Spleen (tissue), 11 donors: ENCODE measurements around the gene CPNE6. TPM values are rescaled to one million over a fixed set of nuclear protein-coding genes. Genes with fewer than 3 reads are reported as not detected.

ENCODE experiments used
- DNase-seq: peaks from one replicate; pipeline ENCODE4 v3.0.0-alpha.2; 2020
- H3K27ac ChIP-seq, 8 donors: fragments of 200-600 bp; sonication (generic) in 7 of 8; 1 replicate in 4 of 8; 2 replicates in 4 of 8; pipeline versions ENCODE4 v1.5.0 to v1.8.0; 2016 to 2021; ENCODE audit warnings: inconsistent platforms in 4 of 8, mild to moderate bottlenecking in 4 of 8, moderate library complexity in 1 of 8
- H3K27me3 ChIP-seq, 7 donors: fragments of 200-600 bp; sonication (generic) in 6 of 7; replicated peaks in 1 of 7; 1 replicate in 4 of 7; 2 replicates in 3 of 7; pipeline versions ENCODE4 v1.5.0 to v1.8.0; 2016 to 2021; ENCODE audit warnings: inconsistent platforms in 3 of 7, mild to moderate bottlenecking in 1 of 7
- H3K36me3 ChIP-seq, 6 donors: fragments of 200-600 bp; sonication (generic) in 5 of 6; 1 replicate in 4 of 6; 2 replicates in 2 of 6; pipeline versions ENCODE4 v1.5.0 to v1.8.0; 2016 to 2021; ENCODE audit warnings: inconsistent platforms in 2 of 6
- H3K4me1 ChIP-seq, 6 donors: fragments of 200-600 bp; sonication (generic) in 5 of 6; 1 replicate in 3 of 6; 2 replicates in 3 of 6; pipeline versions ENCODE4 v1.5.0 to v1.8.0; 2016 to 2021; ENCODE audit warnings: inconsistent platforms in 3 of 6
- H3K4me3 ChIP-seq, 8 donors: fragments of 200-600 bp; sonication (generic) in 7 of 8; 1 replicate in 4 of 8; 2 replicates in 4 of 8; pipeline versions ENCODE4 v1.5.0 to v1.8.0; 2016 to 2021; ENCODE audit warnings: inconsistent platforms in 4 of 8, mild to moderate bottlenecking in 4 of 8, moderate library complexity in 2 of 8
- H3K9me3 ChIP-seq, 8 donors: fragments of 200-600 bp; sonication (generic) in 7 of 8; 1 replicate in 4 of 8; 2 replicates in 4 of 8; pipeline versions ENCODE4 v1.5.0 to v1.8.0; 2016 to 2021; ENCODE audit warnings: inconsistent platforms in 4 of 8
- CTCF ChIP-seq, 11 experiments: fragments of 200-600 bp in 7 of 11; fragments of 450-650 bp in 4 of 11; sonication (generic) in 4 of 11; IDR thresholded peaks in 8 of 11; conservative IDR thresholded peaks in 3 of 11; 1 replicate in 7 of 11; 2 replicates in 4 of 11; pipeline versions ENCODE4 v1.4.0 to v1.8.0; 2016 to 2021; ENCODE audit warnings: antibody characterized with exemption in 11 of 11, inconsistent platforms in 4 of 11, mild to moderate bottlenecking in 1 of 11
- POLR2A ChIP-seq, 3 donors: fragments of 450-650 bp; IDR thresholded peaks; one replicate each; pipeline ENCODE4 v1.5.1; 2017; ENCODE audit warnings: antibody characterized with exemption in 3 of 3, mild to moderate bottlenecking in 1 of 3
- POLR2AphosphoS5 ChIP-seq, 3 donors: sonication (generic); formaldehyde crosslinking; IDR thresholded peaks; one replicate each; pipeline ENCODE4 v1.5.1; 2017; ENCODE audit warnings: antibody characterized with exemption in 3 of 3
- WGBS, 5 donors: extraction: QIAGEN DNeasy Blood & Tissue Kit in 3 of 5; methylation state at CpG; one replicate each; pipeline versions ENCODE4 v1.1.5 to v1.1.7; 2013 to 2018; 5-methylcytosine and 5-hydroxymethylcytosine counted together
- intact Hi-C: fragments of 100-400 bp; cut with DNase I; formaldehyde crosslinking; loops from one replicate; pipeline ENCODE4 v1.15.0; 2023; ENCODE audit warnings: low total_unique reads
- polyA plus RNA-seq, 3 donors: library from polyadenylated mRNA; stranded (reverse); fragments of 200-250 nt; gene quantifications; one replicate each; pipeline ENCODE4 v1.2.1, GENCODE V29; 2013
- total RNA-seq, 7 donors: library from RNA; depleted of rRNA in 3 of 7; stranded (reverse); fragments of >200 nt in 3 of 7; fragmentation: NEBNext Ultra II Directional in 4 of 7; extraction: Animal tissue kit (Norgen Biotek cat#: 25700) in 4 of 7; gene quantifications; one replicate each; pipeline versions ENCODE4 v1.1.0 to v1.2.1, GENCODE V29; 2016 to 2021
- donor health status: healthy with polysubstance abuse.
- donor health status: DM: no; HTN: no; CAD: no; lungs with moderate emphysema.
- donor health status: DM: no; HTN: no; CAD: no.
- donor health status: Bipolar disorder and iron deficiency.
- donor health status: healthy.
- donor health status: DM: no; HTN: no; CAD: no.
- donor health status: DM: yes; HTN: yes; CAD: no.

Gene CPNE6
- total and polyA plus RNA-seq, 10 donors: 0.03 to 0.13 TPM; not detected in 8

DNA sequence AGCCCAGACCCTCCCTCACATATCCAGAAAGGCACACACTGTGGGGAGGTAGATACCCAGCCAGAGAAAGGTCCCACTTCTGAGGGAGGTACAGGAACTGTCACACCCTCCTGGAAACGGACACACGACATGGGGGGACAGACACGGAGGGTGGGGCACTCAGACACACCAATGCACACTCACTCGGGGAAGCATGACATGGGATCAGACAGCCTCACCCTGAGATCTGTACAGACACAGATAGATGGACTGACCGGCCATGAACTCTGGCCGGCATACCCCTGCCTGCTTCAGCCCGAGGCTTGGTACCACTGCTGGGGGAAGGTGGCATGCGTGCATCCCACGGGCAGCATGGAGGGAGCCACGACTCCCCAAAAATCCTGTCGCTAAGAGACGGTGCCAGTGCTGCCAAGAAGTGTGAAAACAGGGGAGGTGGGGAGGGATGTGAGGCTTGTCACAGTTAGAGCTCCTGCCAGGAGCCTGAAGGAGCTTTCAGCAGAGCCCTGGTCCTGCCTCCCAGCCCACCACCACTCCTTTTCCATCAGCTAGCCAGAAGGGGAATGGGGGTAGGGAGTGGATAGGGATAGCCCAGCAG, 571 bp downstream of the CPNE6 start:
- Histone ChIP-seq H3K27ac (no peak overlapping the region), H3K4me3 (no peak overlapping the region), H3K9me3 (no peaks in the 10 kb centered on the region), H3K4me1 (peaks cover 0 to 24% (median 2%) of the 10 kb centered on the region in 6 donors), H3K27me3 (peaks cover 0 to 17% (median 0%) of the 10 kb centered on the region in 7 donors), H3K36me3 (no peaks in the 10 kb centered on the region)
- DNase-seq: peak; percentile 50
- TF ChIP-seq POLR2AphosphoS5 (IDR thresholded peaks at IDR 0.05) (no peak), POLR2A (IDR thresholded peaks at IDR 0.05) (no peak), CTCF (IDR thresholded peaks at IDR 0.05 in 8 of 11, conservative IDR thresholded peaks at IDR 0.05 in 3 of 11) (no peak)
- intact Hi-C loops: no loop called here
- 71 to 90% (median 76%) methylated on average over 7 to 12 of the region's 12 CpGs for WGBS, 5 donors

- peak; percentile 41 for DNase-seq
- TF ChIP-seq POLR2A (IDR thresholded peaks at IDR 0.05) (no peak), CTCF (IDR thresholded peaks at IDR 0.05 in 8 of 11, conservative IDR thresholded peaks at IDR 0.05 in 3 of 11) (no peak), POLR2AphosphoS5 (IDR thresholded peaks at IDR 0.05) (no peak)
- no peak overlapping the region for H3K27ac ChIP-seq
- H3K36me3 ChIP-seq: no peaks in the 10 kb centered on the region
- intact Hi-C loops: no loop called here
- peaks cover 0 to 24% (median 2%) of the 10 kb centered on the region in 6 donors for H3K4me1 ChIP-seq
- peaks cover 0 to 17% (median 0%) of the 10 kb centered on the region in 7 donors for H3K27me3 ChIP-seq
- no peaks in the 10 kb centered on the region for H3K9me3 ChIP-seq
- 66 to 86% (median 74%) methylated on average over 7 of the region's 7 CpGs for WGBS, 5 donors
- H3K4me3 ChIP-seq: no peak overlapping the region
Observed at GRCh38 chr14:24072436-24072835, 1.1 kb downstream of the CPNE6 start.

GRCh38 chr14:24072881-24073877, 1.8 kb downstream of the CPNE6 start:
- TF ChIP-seq POLR2A (IDR thresholded peaks at IDR 0.05) (no peak), CTCF (IDR thresholded peaks at IDR 0.05 in 8 of 11, conservative IDR thresholded peaks at IDR 0.05 in 3 of 11) (no peak), POLR2AphosphoS5 (IDR thresholded peaks at IDR 0.05) (no peak)
- H3K36me3 ChIP-seq: no peaks in the 10 kb centered on the region
- H3K9me3 ChIP-seq: no peaks in the 10 kb centered on the region
- DNase-seq: peak; percentile 16
- intact Hi-C loops: no loop called here
- no peak overlapping the region for H3K4me3 ChIP-seq
- no peak overlapping the region for H3K27ac ChIP-seq
- peaks cover 0 to 24% (median 2%) of the 10 kb centered on the region in 6 donors for H3K4me1 ChIP-seq
- H3K27me3 ChIP-seq: peaks cover 0 to 17% (median 0%) of the 10 kb centered on the region in 7 donors
- WGBS, 5 donors: 80 to 92% (median 88%) methylated on average over 24 to 26 of the region's 26 CpGs
